HEK293 (cell line): ENCODE data around the gene SEPTIN14.

Experiments used
- CTCF ChIA-PET: fragments of 350-600 bp; formaldehyde crosslinking; extraction: SDS; loops from one replicate; lab custom pipeline; 2021; ENCODE audit warnings: antibody characterized with exemption; lab: Yijun Ruan, JAX
- POLR2A ChIA-PET: fragments of 300-600 bp; formaldehyde crosslinking; extraction: SDS; loops from one replicate; lab custom pipeline; 2020; ENCODE audit warnings: antibody characterized with exemption, inconsistent platforms; lab: Yijun Ruan, JAX
- H3K27ac ChIP-seq: fragments of 200-500 bp; sonication (Bioruptor generic); 2 replicates; pipeline ENCODE4 v1.5.1; 2014; ENCODE audit warnings: low read depth, low read length, control low read depth, inconsistent platforms; ENCODE audit errors: extremely low read depth
- H3K36me3 ChIP-seq, 2 experiments: fragments of 200-500 bp in 1 of 2; sonication (Bioruptor generic) in 1 of 2; 1 replicate in 1 of 2; 2 replicates in 1 of 2; pipeline ENCODE4 v1.5.1; 2014 to 2017; ENCODE audit warnings: inconsistent platforms in 2 of 2, low read length in 2 of 2; ENCODE audit not compliant: control insufficient read depth in 2 of 2, insufficient read depth in 1 of 2
- H3K4me1 ChIP-seq: fragments of 200-500 bp; sonication (Bioruptor generic); 2 replicates; pipeline ENCODE4 v1.5.1; 2014; ENCODE audit warnings: mild to moderate bottlenecking, low read length, inconsistent platforms; ENCODE audit not compliant: control insufficient read depth, insufficient read depth
- H3K4me3 ChIP-seq: 2 replicates; pipeline ENCODE4 v1.5.1; 2011; ENCODE audit warnings: low read depth, mild to moderate bottlenecking, control low read depth, low read length, moderate library complexity
- H3K9me3 ChIP-seq: fragments of 200-500 bp; sonication (Bioruptor generic); 2 replicates; pipeline ENCODE4 v1.5.1; 2014; ENCODE audit warnings: low read depth, low read length, inconsistent platforms; ENCODE audit not compliant: control insufficient read depth, insufficient read depth
- AEBP2 ChIP-seq: fragments of 450-650 bp; formaldehyde crosslinking; IDR thresholded peaks from 2 replicates; pipeline ENCODE4 v1.5.1; 2016; ENCODE audit warnings: missing biosample characterization, missing genetic modification characterization, borderline replicate concordance
- BCL11B ChIP-seq: fragments of 450-650 bp; formaldehyde crosslinking; IDR thresholded peaks from 2 replicates; pipeline ENCODE4 v1.5.1; 2016; ENCODE audit warnings: low read depth, missing biosample characterization, missing genetic modification characterization
- EGR2 ChIP-seq: fragments of 450-650 bp; formaldehyde crosslinking; IDR thresholded peaks from 2 replicates; pipeline ENCODE4 v1.5.1; 2016; ENCODE audit warnings: low read depth, missing biosample characterization, missing genetic modification characterization
- FEZF1 ChIP-seq: fragments of 450-650 bp; formaldehyde crosslinking; IDR thresholded peaks from 2 replicates; pipeline ENCODE4 v1.5.1; 2016; ENCODE audit warnings: missing biosample characterization, missing genetic modification characterization
- GLI2 ChIP-seq: fragments of 450-650 bp; formaldehyde crosslinking; IDR thresholded peaks from 2 replicates; pipeline ENCODE4; 2017; ENCODE audit warnings: missing biosample characterization, missing genetic modification characterization, low read depth, borderline replicate concordance
- KLF1 ChIP-seq: fragments of 450-650 bp; formaldehyde crosslinking; IDR thresholded peaks from 2 replicates; pipeline ENCODE4 v1.5.1; 2016; ENCODE audit warnings: missing biosample characterization, missing genetic modification characterization
- KLF7 ChIP-seq: fragments of 450-650 bp; formaldehyde crosslinking; IDR thresholded peaks from 2 replicates; pipeline ENCODE4 v1.5.1; 2016; ENCODE audit warnings: missing biosample characterization, missing genetic modification characterization, borderline replicate concordance
- MEIS1 ChIP-seq: sonication (generic); formaldehyde crosslinking; IDR thresholded peaks from 2 replicates; pipeline ENCODE4 v1.8.1; 2022; ENCODE audit warnings: missing genetic modification reagents, mild to moderate bottlenecking, borderline replicate concordance
- REPIN1 ChIP-seq: fragments of 450-650 bp; formaldehyde crosslinking; IDR thresholded peaks from 2 replicates; pipeline ENCODE4 v1.5.1; 2017; ENCODE audit warnings: missing biosample characterization, missing genetic modification characterization, low read depth
- SETDB1 ChIP-seq: IDR thresholded peaks from one replicate; pipeline ENCODE4 v1.6.1; 2017; ENCODE audit warnings: mild to moderate bottlenecking, low read length, moderate library complexity, mixed read lengths; ENCODE audit not compliant: insufficient read length
- TRIM28 ChIP-seq: IDR thresholded peaks from 2 replicates; pipeline ENCODE4 v1.6.1; 2011; ENCODE audit warnings: low read length, control low read depth, borderline replicate concordance
- ZFP37 ChIP-seq: fragments of 450-650 bp; formaldehyde crosslinking; IDR thresholded peaks from 2 replicates; pipeline ENCODE4 v1.5.1; 2016; ENCODE audit warnings: missing biosample characterization, missing genetic modification characterization
- ZFP69B ChIP-seq: fragments of 450-650 bp; formaldehyde crosslinking; IDR thresholded peaks from 2 replicates; pipeline ENCODE4 v1.5.1; 2016; ENCODE audit warnings: missing biosample characterization, missing genetic modification characterization
- ZNF112 ChIP-seq: fragments of 450-650 bp; formaldehyde crosslinking; IDR thresholded peaks from 2 replicates; pipeline ENCODE4 v1.5.0; 2017; ENCODE audit warnings: missing biosample characterization, missing genetic modification characterization
- ZNF248 ChIP-seq: fragments of 450-650 bp; formaldehyde crosslinking; IDR thresholded peaks from 2 replicates; pipeline ENCODE4 v1.5.1; 2017; ENCODE audit warnings: missing biosample characterization, missing genetic modification characterization
- ZNF580 ChIP-seq: fragments of 450-650 bp; formaldehyde crosslinking; IDR thresholded peaks from 2 replicates; pipeline ENCODE4 v1.5.1; 2016; ENCODE audit warnings: missing biosample characterization, missing genetic modification characterization
- ZNF692 ChIP-seq: fragments of 450-650 bp; formaldehyde crosslinking; IDR thresholded peaks from 2 replicates; pipeline ENCODE4 v1.5.1; 2016; ENCODE audit warnings: missing biosample characterization, missing genetic modification characterization
- ZNF768 ChIP-seq: fragments of 450-650 bp; formaldehyde crosslinking; IDR thresholded peaks from 2 replicates; pipeline ENCODE4 v1.5.1; 2018; ENCODE audit warnings: missing biosample characterization, mild to moderate bottlenecking, missing genetic modification characterization
- ZNF830 ChIP-seq: fragments of 450-650 bp; IDR thresholded peaks from 2 replicates; pipeline ENCODE4 v1.5.0; 2018; ENCODE audit warnings: missing biosample characterization, missing genetic modification characterization, low read depth, mild to moderate bottlenecking, moderate library complexity
- TF ChIP-seq, protein P1 (sequence below): fragments of 450-650 bp; formaldehyde crosslinking; IDR thresholded peaks from 2 replicates; pipeline ENCODE4 v1.5.1; 2016; ENCODE audit warnings: missing biosample characterization, missing genetic modification characterization
- TF ChIP-seq, protein P2 (sequence below): fragments of 450-650 bp; formaldehyde crosslinking; IDR thresholded peaks from 2 replicates; pipeline ENCODE4 v1.5.1; 2016; ENCODE audit warnings: missing biosample characterization, missing genetic modification characterization

The SEPTIN14 gene

DNA sequence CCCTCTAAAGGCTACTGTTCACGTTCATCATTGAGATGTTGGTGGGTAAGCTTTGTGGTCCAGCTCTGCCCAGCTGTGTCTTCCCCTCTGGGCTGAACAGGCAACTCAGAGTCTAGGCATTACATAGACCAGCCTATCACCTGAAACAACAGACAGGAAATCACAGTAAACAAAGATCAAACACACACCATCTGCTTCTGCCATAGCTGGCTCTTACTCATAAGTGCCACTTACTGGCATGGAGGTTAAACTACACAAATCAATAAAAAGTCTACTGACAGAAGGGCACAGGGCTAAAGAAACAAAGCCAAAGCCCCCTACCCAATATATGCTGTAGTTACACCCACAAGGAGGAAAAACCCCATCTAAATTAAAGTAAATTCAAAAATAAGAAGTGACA lies 35.0 kb downstream of the SEPTIN14 start:
- Histone ChIP-seq H3K4me3 (no peak overlapping the region), H3K36me3 (no peaks in the 10 kb centered on the region), H3K9me3 (no peaks in the 10 kb centered on the region), H3K27ac (no peak overlapping the region), H3K4me1 (no peaks in the 10 kb centered on the region)
- TF ChIP-seq ZFP37 (tag by site-specific recombination) (no peak), ZNF580 (tag by site-specific recombination) (no peak), AEBP2 (tag by site-specific recombination) (no peak), BCL11B (no peak), REPIN1 (tag by site-specific recombination) (no peak), KLF7 (no peak), EGR2 (tag by site-specific recombination) (no peak), TRIM28 (no peak), SETDB1 (no peak), ZNF830 (tag by site-specific recombination) (no peak)
- TF ChIP-seq, protein P1, sequence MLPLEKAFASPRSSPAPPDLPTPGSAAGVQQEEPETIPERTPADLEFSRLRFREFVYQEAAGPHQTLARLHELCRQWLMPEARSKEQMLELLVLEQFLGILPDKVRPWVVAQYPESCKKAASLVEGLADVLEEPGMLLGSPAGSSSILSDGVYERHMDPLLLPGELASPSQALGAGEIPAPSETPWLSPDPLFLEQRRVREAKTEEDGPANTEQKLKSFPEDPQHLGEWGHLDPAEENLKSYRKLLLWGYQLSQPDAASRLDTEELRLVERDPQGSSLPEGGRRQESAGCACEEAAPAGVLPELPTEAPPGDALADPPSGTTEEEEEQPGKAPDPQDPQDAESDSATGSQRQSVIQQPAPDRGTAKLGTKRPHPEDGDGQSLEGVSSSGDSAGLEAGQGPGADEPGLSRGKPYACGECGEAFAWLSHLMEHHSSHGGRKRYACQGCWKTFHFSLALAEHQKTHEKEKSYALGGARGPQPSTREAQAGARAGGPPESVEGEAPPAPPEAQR = no peak
- ChIA-PET CTCF (interaction anchor here (0.7 kb wide), 2 partner anchors 16 to 288 kb away, joined by 3 read pairs; no protein-coding TSS in a partner anchor), POLR2A (interaction anchor here (0.6 kb wide), 1 partner anchor 9 kb away, joined by 3 read pairs; no protein-coding TSS in a partner anchor)

GRCh38 chr7:55818686-55819085 lies 43.9 kb downstream of the SEPTIN14 start:
- H3K4me3 ChIP-seq = no peak overlapping the region

More at GRCh38 chr7:55818686-55819085, 43.9 kb downstream of the SEPTIN14 start:
- ChIA-PET CTCF (no interaction called here), POLR2A (no interaction called here)
- no peaks in the 10 kb centered on the region for H3K36me3 ChIP-seq
- no peaks in the 10 kb centered on the region for H3K4me1 ChIP-seq
- no peaks in the 10 kb centered on the region for H3K9me3 ChIP-seq
- TF ChIP-seq ZNF768 (tag by site-specific recombination) = no peak
- TF ChIP-seq ZNF112 (tag by site-specific recombination) = no peak
- no peak for TF ChIP-seq ZNF692 (tag by site-specific recombination)
- TF ChIP-seq GLI2 (tag by site-specific recombination) = no peak
- TF ChIP-seq FEZF1 (tag by site-specific recombination) = no peak
- no peak for TF ChIP-seq MEIS1 (CRISPR knock-in tag)
- no peak for TF ChIP-seq ZNF248 (tag by site-specific recombination)
- no peak for TF ChIP-seq ZFP69B
- TF ChIP-seq, protein P2, sequence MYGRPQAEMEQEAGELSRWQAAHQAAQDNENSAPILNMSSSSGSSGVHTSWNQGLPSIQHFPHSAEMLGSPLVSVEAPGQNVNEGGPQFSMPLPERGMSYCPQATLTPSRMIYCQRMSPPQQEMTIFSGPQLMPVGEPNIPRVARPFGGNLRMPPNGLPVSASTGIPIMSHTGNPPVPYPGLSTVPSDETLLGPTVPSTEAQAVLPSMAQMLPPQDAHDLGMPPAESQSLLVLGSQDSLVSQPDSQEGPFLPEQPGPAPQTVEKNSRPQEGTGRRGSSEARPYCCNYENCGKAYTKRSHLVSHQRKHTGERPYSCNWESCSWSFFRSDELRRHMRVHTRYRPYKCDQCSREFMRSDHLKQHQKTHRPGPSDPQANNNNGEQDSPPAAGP (tag by site-specific recombination) = no peak
- no peak for TF ChIP-seq KLF1 (tag by site-specific recombination)
- TF ChIP-seq, all 188 proteins: peak for 0
- H3K27ac ChIP-seq = no peak overlapping the region
